ENCODE data around the gene TNS2.
"Not testable (repeated sequence)": the region's sequence is repeated elsewhere in the genome, so short reads cannot be mapped to it uniquely, and the experiment has no call there.

Gene TNS2

DNA sequence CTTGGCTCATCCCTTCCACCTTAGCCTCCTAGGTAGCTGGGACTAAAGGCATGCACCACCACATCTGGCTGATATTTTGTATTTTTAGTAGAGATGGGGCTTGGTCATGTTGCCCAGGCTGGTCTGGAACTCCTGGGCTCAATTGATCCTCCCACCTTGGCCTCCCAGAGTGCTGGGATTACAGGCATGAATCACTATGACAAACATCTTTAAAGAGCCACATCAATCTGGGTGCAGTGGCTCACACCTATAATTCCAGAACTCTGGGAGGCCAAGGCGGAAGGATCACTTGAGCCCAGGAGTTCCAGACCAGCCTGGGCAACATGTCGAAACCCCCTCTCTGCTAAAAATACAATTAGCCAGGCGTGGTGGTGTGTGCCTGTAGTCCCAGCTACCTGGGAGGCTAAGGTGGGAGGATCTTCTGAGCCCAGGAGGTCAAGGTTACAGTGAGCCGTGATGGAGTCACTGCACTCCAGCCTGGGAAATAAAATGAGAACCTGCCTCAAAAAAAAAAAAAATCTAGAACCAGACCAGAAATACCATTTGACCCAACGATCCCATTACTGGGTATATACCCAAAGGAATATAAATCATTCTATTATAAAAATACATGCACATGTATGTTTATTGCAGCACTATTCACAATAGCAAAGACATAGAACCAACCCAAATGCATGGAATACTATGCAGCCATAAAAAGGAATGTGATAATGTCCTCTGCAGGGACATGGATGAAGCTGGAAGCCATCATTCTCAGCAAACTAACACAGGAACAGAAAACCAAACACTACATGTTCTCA is 45.1 kb downstream of the TNS2 start:
- H3K27me3 Mint-ChIP-seq, result peaks cover 72% of the 10 kb centered on the region
- not testable (repeated sequence) for H3K27ac Mint-ChIP-seq, DNase-seq, H3K36me3 Mint-ChIP-seq, H3K9me3 Mint-ChIP-seq, H3K4me3 Mint-ChIP-seq
- CTCF ChIA-PET, result interaction anchor here (3.0 to 9.1 kb wide), 2 partner anchors 26 to 29 kb away, joined by 13 to 250 read pairs; no protein-coding TSS in a partner anchor
- H3K4me1 Mint-ChIP-seq, result peaks cover 29% of the 10 kb centered on the region

DNA sequence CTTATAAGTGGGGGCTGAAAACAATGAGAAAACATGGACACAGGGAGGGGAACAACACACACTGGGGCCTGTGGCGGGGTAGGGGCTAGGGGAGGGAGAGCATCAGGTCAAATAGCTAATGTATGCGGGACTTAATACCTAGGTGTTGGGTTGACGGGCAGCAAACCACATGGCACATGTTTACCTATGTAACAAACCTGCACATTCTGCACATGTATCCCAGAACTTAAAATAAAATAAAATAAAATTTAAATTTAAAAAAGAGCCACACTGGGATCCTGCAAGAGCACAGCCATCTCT is 45.7 kb downstream of the TNS2 start:
- CTCF ChIA-PET, result interaction anchor here (9.1 kb wide), 1 partner anchor 27 kb away, joined by 250 read pairs; no protein-coding TSS in a partner anchor
- peaks cover 68% of the 10 kb centered on the region for H3K27me3 Mint-ChIP-seq

DNA sequence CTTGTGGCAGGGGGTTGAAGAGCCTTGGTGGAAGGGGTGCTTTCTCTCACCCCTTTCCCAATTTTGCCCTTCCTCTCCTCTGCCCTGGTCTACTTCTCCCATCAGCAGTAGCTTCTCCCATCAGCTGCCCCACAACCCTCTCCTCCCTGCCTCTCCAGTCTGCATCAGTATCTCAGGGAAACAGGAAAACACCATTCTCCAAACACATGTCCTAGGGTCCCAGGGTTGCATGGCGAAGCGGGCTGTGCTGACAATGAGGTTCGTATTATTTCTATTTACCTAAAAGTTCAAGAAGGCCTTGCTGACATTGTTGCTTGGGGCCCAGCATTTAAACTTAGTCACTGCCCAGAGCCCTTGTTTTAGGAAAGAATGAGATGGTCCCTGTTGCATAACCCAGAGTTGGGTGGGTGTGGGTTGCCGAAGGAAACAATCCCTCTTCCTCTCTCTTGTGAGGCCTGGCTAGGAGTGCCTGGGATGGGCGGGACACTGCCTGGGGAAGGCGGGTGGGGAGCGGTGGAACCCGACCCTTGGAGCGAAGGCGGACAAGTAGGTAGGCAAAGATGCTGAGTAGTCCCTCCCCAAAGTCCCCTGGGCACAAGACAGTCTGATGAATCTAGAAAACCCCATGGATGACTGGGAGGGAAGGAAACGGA is 46.4 kb downstream of the TNS2 start:
- H3K4me1 Mint-ChIP-seq, result peaks cover 33% of the 10 kb centered on the region
- H3K27me3 Mint-ChIP-seq, result peaks cover 72% of the 10 kb centered on the region
- H3K4me3 Mint-ChIP-seq, result no peak overlapping the region

More for the DNA sequence above, 45.7 kb downstream of the TNS2 start:
- DNase-seq, H3K4me3 Mint-ChIP-seq, H3K9me3 Mint-ChIP-seq, H3K27ac Mint-ChIP-seq, H3K36me3 Mint-ChIP-seq: not testable (repeated sequence)
- peaks cover 32% of the 10 kb centered on the region for H3K4me1 Mint-ChIP-seq

DNA sequence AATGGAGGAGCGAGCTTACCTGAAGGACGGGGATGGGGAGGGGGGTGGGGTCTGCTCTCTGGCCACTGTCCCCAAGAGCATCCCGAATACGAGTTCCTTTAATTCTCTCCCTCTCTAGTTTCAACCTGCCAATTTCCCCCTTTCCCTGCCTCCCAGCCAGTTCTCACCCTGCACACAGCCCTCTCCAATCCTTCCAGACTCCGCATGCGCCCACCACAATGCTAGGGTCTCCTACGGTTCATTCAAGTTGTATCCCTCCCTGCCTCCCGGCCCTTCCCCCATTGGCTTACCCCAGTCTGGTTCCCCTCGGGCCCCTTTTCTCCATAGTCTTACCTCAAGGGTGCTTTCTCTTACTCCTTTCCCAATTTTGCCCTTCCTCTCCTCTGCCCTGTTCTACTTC is 46.9 kb downstream of the TNS2 start:
- DNase-seq, result no peak
- peaks cover 35% of the 10 kb centered on the region for H3K4me1 Mint-ChIP-seq

More for the DNA sequence above, 46.4 kb downstream of the TNS2 start:
- no peak for DNase-seq
- Mint-ChIP-seq H3K36me3 (no peaks in the 10 kb centered on the region), H3K27ac (no peak overlapping the region), H3K9me3 (no peaks in the 10 kb centered on the region)
- CTCF ChIA-PET, result interaction anchor here (9.1 kb wide), 1 partner anchor 28 kb away, joined by 250 read pairs; no protein-coding TSS in a partner anchor

DNA sequence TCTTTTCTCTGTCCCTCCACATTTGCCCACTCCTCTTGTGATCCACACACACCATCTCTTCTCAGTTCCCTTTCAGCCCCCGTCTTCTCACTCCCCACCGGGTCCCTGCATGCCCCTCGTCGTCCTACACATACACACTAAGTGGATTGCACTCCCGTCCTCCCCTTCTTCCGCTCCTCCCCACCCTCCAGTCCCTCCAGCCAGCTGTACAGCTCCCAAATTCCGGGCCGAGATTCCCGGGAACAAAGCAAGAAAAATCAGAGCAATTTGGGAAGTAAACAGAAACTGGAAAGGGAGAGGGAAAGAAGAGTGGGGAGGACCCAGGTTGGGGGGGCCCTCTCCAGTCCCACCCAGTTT is 47.3 kb downstream of the TNS2 start:
- H3K36me3 Mint-ChIP-seq, result no peaks in the 10 kb centered on the region
- CTCF ChIA-PET, result interaction anchor here (1.5 to 9.1 kb wide), 3 partner anchors 17 to 29 kb away, joined by 3 to 250 read pairs (median 18); partner anchors contain the start of gene SPRYD3
- H3K9me3 Mint-ChIP-seq, result no peaks in the 10 kb centered on the region
- H3K27me3 Mint-ChIP-seq, result peaks cover 65% of the 10 kb centered on the region
- H3K4me3 Mint-ChIP-seq, result peak overlapping the region; percentile 60
- peaks cover 39% of the 10 kb centered on the region for H3K4me1 Mint-ChIP-seq
- no peak for DNase-seq
- no peak overlapping the region for H3K27ac Mint-ChIP-seq

More for the DNA sequence above, 46.9 kb downstream of the TNS2 start:
- Mint-ChIP-seq H3K9me3 (no peaks in the 10 kb centered on the region), H3K27me3 (peaks cover 67% of the 10 kb centered on the region), H3K27ac (no peak overlapping the region), H3K4me3 (peak overlapping the region; percentile 60), H3K36me3 (no peaks in the 10 kb centered on the region)
- CTCF ChIA-PET, result interaction anchor here (3.0 to 9.1 kb wide), 2 partner anchors 17 to 28 kb away, joined by 18 to 250 read pairs; partner anchors contain the start of gene SPRYD3

DNA sequence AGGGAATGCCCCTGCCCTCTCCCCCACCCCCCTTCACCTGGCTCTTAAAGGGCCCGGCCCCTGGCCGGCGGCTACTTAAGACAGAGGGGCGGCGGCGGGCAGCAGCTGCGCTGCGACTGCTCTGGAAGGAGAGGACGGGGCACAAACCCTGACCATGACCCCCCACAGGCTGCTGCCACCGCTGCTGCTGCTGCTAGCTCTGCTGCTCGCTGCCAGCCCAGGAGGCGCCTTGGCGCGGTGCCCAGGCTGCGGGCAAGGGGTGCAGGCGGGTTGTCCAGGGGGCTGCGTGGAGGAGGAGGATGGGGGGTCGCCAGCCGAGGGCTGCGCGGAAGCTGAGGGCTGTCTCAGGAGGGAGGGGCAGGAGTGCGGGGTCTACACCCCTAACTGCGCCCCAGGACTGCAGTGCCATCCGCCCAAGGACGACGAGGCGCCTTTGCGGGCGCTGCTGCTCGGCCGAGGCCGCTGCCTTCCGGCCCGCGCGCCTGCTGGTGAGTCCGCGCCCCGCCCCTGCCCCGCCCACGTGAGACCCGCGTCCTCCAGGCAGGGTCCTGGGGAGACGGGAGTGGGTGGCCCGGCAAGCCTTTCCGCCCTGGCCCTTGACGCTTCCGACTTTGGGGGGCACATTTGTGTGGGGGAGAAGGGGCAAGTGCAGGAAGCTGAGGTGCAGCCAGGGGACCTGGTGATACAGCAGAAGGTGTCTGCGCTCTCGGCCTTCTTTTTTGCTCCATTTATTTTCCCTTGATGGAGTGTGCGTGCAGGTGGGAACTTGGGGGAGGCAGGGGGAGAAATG is 47.9 kb downstream of the TNS2 start, which contains the start of gene IGFBP6:
Gene IGFBP6 (plus strand): TSS at position 104 of the 790 bp plus-strand sequence. CDS start 51 bp downstream, at position 155.
- Mint-ChIP-seq H3K9me3 (no peaks in the 10 kb centered on the region), H3K4me3 (peak within 1 kb of the TSS; percentile 71), H3K27ac (no peak within 1 kb of the TSS), H3K36me3 (no peaks in the 10 kb centered on the region), H3K27me3 (peaks cover 59% of the 10 kb centered on the region), H3K4me1 (peaks cover 45% of the 10 kb centered on the region)
- DNase-seq, result peak; percentile 78
- CTCF ChIA-PET, result interaction anchor here (0.7 to 9.1 kb wide), 8 partner anchors 8 to 198 kb away, joined by 3 to 250 read pairs (median 6); partner anchors contain the start of genes PFDN5 and SPRYD3

DNA sequence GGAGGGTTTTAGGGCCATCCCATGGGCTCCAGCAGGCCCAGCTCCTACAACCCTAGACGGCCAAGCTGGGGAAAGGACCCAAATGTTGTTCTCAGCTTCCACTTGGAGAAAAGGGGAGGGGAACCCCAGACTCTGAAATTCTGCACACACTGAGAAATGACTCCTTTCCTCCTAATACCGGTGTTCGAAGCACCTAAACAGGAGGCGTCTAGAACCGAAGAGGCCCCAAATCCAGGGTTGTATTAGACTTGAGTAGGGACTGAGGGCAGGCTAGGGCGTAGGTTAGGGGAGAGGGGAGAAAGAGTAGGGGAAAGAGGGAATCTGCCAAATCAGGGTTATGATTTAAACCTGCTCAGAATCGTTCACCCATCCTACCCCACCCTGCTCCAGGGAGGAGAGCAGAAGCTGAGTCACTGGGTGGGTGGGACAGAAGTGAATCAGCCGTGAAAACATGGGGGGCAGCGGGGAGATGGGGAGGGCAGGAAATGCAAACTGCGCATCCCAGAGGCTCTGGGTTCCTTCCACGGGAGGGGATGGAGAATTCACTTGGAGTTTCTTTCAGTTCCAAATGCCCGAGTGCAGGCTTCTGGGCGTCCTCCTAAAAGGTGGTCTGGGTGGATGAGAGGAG is 48.6 kb downstream of the TNS2 start:
- no peak overlapping the region for H3K27ac Mint-ChIP-seq
- H3K9me3 Mint-ChIP-seq, result no peaks in the 10 kb centered on the region
- H3K4me1 Mint-ChIP-seq, result peaks cover 52% of the 10 kb centered on the region
- CTCF ChIA-PET, result interaction anchor here (0.7 to 9.1 kb wide), 13 partner anchors 9 to 213 kb away, joined by 3 to 250 read pairs (median 3); partner anchors contain the start of genes PFDN5 and SPRYD3
- no peak for DNase-seq
- no peaks in the 10 kb centered on the region for H3K36me3 Mint-ChIP-seq
- H3K4me3 Mint-ChIP-seq, result peak overlapping the region; percentile 71
- H3K27me3 Mint-ChIP-seq, result peaks cover 56% of the 10 kb centered on the region

DNA sequence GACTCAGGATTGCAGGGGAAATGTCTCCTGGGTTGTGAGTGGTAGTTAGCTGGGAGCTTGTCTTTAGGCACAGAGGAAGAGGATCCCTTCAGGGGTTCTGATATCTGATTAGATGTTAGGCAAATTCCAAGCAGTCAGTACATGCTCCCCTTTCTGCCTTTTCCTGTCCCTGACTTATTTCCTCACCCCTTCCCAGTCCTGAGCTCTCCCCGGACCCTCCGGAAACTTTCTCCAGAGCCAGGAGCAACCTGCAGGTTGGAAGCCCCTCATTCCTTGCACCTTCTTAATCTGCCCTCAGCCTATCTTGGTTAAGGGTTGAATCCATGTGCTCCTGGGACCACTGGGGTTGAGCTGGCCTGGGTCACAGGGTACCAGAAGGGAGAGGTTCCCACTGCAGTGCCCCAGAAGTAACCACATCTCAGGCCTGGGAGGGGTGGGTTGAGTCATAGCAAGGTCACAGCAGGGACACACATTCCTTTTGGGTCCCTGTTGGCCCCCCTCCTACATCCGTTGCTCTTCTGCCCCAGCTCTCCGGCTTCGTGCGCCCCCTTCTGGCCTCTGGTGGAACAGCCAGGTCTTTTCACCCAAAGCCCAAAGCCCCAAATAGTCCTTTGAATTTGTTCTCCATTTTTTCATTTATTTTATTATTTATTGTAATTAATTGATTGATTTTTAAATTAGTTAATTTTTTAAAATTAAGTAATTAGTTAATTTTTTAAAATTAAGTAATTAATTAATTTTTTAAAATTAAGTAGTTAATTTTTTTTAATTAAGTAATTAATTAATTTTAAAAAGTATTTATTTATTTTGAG is 49.4 kb downstream of the TNS2 start:
- peak overlapping the region; percentile 30 for H3K4me3 Mint-ChIP-seq
- CTCF ChIA-PET, result interaction anchor here (0.7 to 9.1 kb wide), 13 partner anchors 10 to 214 kb away, joined by 3 to 250 read pairs (median 4); partner anchors contain the start of genes PFDN5 and SPRYD3
- H3K27ac Mint-ChIP-seq, result peak overlapping the region; percentile 34

DNA sequence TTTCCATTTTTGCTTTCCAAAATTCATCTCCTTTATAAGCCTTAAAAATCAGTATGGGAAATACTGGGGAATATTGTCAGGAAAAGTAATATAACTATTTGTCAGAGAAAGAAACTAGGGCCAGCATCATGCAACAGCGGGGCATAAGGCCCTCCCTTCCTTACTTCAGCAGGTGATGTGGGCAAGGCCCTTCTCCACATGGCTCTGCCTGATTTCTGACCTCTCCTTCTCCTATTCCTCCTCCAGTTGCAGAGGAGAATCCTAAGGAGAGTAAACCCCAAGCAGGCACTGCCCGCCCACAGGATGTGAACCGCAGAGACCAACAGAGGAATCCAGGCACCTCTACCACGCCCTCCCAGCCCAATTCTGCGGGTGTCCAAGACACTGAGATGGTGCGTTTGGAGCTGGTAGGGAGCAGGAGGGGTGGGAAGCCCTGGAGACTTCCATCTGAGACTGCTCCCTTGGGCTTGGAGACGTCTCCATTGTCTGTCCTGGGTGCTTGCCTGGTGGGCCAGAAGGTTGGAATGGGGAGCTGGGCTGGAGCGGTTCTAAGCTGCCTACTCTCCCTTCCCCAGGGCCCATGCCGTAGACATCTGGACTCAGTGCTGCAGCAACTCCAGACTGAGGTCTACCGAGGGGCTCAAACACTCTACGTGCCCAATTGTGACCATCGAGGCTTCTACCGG is 50.7 kb downstream of the TNS2 start:
- no peaks in the 10 kb centered on the region for H3K9me3 Mint-ChIP-seq
- peaks cover 66% of the 10 kb centered on the region for H3K4me1 Mint-ChIP-seq
- no peak overlapping the region for H3K4me3 Mint-ChIP-seq
- H3K27me3 Mint-ChIP-seq, result peaks cover 44% of the 10 kb centered on the region
- no peaks in the 10 kb centered on the region for H3K36me3 Mint-ChIP-seq
- CTCF ChIA-PET, result interaction anchor here (0.9 to 9.1 kb wide), 4 partner anchors 17 to 62 kb away, joined by 3 to 250 read pairs (median 11); no protein-coding TSS in a partner anchor
- DNase-seq, result no peak
- no peak overlapping the region for H3K27ac Mint-ChIP-seq

More for the DNA sequence above, 49.4 kb downstream of the TNS2 start:
- Mint-ChIP-seq H3K9me3 (no peaks in the 10 kb centered on the region), H3K4me1 (peaks cover 57% of the 10 kb centered on the region), H3K36me3 (no peaks in the 10 kb centered on the region), H3K27me3 (peaks cover 50% of the 10 kb centered on the region)
- DNase-seq, result peak; percentile 92

DNA sequence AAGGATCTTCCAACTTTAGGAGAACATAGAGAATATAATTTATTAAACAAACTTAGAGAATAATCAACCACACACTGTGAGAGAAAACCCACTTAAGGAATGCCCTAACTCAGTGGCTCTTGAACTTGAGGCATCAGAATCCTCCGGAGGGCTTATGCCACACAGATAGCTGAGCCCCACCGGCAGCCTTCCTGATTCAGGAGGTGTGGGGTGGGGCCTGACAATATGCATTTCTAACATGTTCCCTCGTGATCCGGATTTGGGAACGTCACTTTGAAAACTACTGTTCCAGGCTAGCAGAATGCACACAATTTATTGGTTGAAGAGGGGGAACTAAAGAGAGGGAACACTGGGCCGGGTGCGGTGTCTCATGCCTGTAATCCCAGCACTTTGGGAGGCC is 51.4 kb downstream of the TNS2 start:
- Mint-ChIP-seq H3K27ac (no peak overlapping the region), H3K36me3 (no peaks in the 10 kb centered on the region), H3K27me3 (peaks cover 38% of the 10 kb centered on the region), H3K9me3 (no peaks in the 10 kb centered on the region), H3K4me3 (no peak overlapping the region), H3K4me1 (peaks cover 66% of the 10 kb centered on the region)
- DNase-seq, result no peak
- CTCF ChIA-PET, result interaction anchor here (0.9 to 9.1 kb wide), 3 partner anchors 33 to 47 kb away, joined by 3 to 250 read pairs (median 6); no protein-coding TSS in a partner anchor

DNA sequence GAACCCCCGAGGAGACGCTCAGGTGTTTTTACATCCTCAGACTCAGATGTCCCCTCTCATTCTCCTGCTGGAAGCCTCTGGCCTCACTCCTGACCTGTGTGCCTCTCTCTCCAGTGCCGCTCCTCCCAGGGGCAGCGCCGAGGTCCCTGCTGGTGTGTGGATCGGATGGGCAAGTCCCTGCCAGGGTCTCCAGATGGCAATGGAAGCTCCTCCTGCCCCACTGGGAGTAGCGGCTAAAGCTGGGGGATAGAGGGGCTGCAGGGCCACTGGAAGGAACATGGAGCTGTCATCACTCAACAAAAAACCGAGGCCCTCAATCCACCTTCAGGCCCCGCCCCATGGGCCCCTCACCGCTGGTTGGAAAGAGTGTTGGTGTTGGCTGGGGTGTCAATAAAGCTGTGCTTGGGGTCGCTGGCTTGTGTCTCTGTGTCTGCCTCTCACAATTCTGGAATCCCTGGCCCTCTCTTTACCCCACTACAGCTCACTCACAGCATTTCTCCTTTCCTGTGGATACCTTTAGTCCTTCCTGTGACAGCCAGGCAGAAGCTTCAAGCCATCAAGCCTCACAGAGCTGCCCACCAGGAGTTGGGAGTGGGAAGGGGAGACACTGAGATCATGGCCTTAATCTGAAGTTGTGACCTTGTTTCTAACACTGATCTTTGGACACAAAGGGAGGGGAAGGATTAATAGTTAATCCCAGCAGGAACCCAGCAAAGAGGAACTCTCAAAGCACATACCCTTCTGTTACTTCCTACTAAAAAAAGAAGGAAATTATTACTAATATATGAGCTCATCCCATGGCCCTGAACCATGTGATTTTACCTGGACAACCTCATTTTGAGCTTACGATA is 52.3 kb downstream of the TNS2 start:
- H3K27me3 Mint-ChIP-seq, result peaks cover 29% of the 10 kb centered on the region
- no peak for DNase-seq
- H3K36me3 Mint-ChIP-seq, result no peaks in the 10 kb centered on the region
- peak overlapping the region; percentile 62 for H3K27ac Mint-ChIP-seq
- H3K4me1 Mint-ChIP-seq, result peaks cover 61% of the 10 kb centered on the region
- no peak overlapping the region for H3K4me3 Mint-ChIP-seq
- no peaks in the 10 kb centered on the region for H3K9me3 Mint-ChIP-seq
- CTCF ChIA-PET, result interaction anchor here (0.6 to 9.1 kb wide), 10 partner anchors 8 to 96 kb away, joined by 3 to 250 read pairs (median 4); partner anchors contain the start of genes EIF4B and SPRYD3
